Osteoblast (primary cell): ENCODE measurements around the gene GRID2IP. TPM values are rescaled to one million over a fixed set of nuclear protein-coding genes. Genes with fewer than 3 reads are reported as not detected.

Experiments used
- DNase-seq: peaks from one replicate; pipeline ENCODE4 v3.0.0; 2011; ENCODE audit warnings: low spot score, mixed read lengths; ENCODE audit not compliant: insufficient read length; ENCODE audit errors: missing footprints
- H2AFZ ChIP-seq: 2 replicates; pipeline ENCODE4 v1.6.0; 2011; ENCODE audit warnings: mild to moderate bottlenecking, low read length
- H3K27ac ChIP-seq: 2 replicates; pipeline ENCODE4 v1.5.1; 2011; ENCODE audit warnings: mild to moderate bottlenecking, low read depth, low read length, moderate library complexity
- H3K27me3 ChIP-seq: 2 replicates; pipeline ENCODE4 v1.6.0; 2012; ENCODE audit warnings: mild to moderate bottlenecking, control low read depth, inconsistent platforms, low read length, moderate library complexity; ENCODE audit not compliant: insufficient read depth
- H3K36me3 ChIP-seq: 2 replicates; pipeline ENCODE4 v1.5.1; 2011; ENCODE audit warnings: mild to moderate bottlenecking, low read length, control low read depth, moderate library complexity; ENCODE audit not compliant: insufficient read depth
- H3K4me1 ChIP-seq: 2 replicates; pipeline ENCODE4 v1.5.1; 2011; ENCODE audit warnings: mild to moderate bottlenecking, low read length, control low read depth, moderate library complexity; ENCODE audit not compliant: insufficient read depth
- H3K4me2 ChIP-seq: 2 replicates; pipeline ENCODE4 v1.6.0; 2011; ENCODE audit warnings: mild to moderate bottlenecking, low read length; ENCODE audit not compliant: insufficient read depth
- H3K4me3 ChIP-seq: fragments of 200-600 bp; sonication (generic); 3 replicates; pipeline ENCODE4 v1.5.1; 2012; ENCODE audit warnings: mild to moderate bottlenecking, low read length, inconsistent platforms; ENCODE audit not compliant: insufficient read depth
- H3K79me2 ChIP-seq: 2 replicates; pipeline ENCODE4 v1.6.0; 2012; ENCODE audit warnings: mild to moderate bottlenecking, low read length, control low read depth, inconsistent platforms; ENCODE audit not compliant: insufficient read depth
- H3K9me3 ChIP-seq: 2 replicates; pipeline ENCODE4 v1.5.1; 2011; ENCODE audit warnings: low read depth, low read length, control low read depth
- H4K20me1 ChIP-seq: 2 replicates; pipeline ENCODE4 v1.6.0; 2012; ENCODE audit warnings: mild to moderate bottlenecking, low read length, control low read depth; ENCODE audit not compliant: insufficient read depth
- CTCF ChIP-seq: IDR thresholded peaks from 2 replicates; pipeline ENCODE4 v1.5.1; 2011; ENCODE audit warnings: mild to moderate bottlenecking, low read depth, low read length, moderate library complexity; ENCODE audit errors: extremely low read depth
- total RNA-seq: library from RNA; depleted of rRNA; stranded (reverse); fragments of >200 nt; gene quantifications from 2 replicates; pipeline ENCODE4 v1.2.3, GENCODE V29; 2012

The GRID2IP gene
- total RNA-seq, 1 donor, result not detected

- H4K20me1 ChIP-seq, result no peaks in the 10 kb centered on the region
- no peaks in the 10 kb centered on the region for H3K79me2 ChIP-seq
- no peak overlapping the region for H2AFZ ChIP-seq
- peak; percentile 92 for DNase-seq
- no peaks in the 10 kb centered on the region for H3K9me3 ChIP-seq
- H3K4me1 ChIP-seq, result no peaks in the 10 kb centered on the region
- no peaks in the 10 kb centered on the region for H3K36me3 ChIP-seq
- H3K27me3 ChIP-seq, result peaks cover 39% of the 10 kb centered on the region
- no peak overlapping the region for H3K4me3 ChIP-seq
- no peak overlapping the region for H3K4me2 ChIP-seq
- TF ChIP-seq CTCF, result no peak
- no peak overlapping the region for H3K27ac ChIP-seq
These were observed 14.7 kb downstream of the GRID2IP start for GRCh38 chr7:6536262-6537260.

DNA sequence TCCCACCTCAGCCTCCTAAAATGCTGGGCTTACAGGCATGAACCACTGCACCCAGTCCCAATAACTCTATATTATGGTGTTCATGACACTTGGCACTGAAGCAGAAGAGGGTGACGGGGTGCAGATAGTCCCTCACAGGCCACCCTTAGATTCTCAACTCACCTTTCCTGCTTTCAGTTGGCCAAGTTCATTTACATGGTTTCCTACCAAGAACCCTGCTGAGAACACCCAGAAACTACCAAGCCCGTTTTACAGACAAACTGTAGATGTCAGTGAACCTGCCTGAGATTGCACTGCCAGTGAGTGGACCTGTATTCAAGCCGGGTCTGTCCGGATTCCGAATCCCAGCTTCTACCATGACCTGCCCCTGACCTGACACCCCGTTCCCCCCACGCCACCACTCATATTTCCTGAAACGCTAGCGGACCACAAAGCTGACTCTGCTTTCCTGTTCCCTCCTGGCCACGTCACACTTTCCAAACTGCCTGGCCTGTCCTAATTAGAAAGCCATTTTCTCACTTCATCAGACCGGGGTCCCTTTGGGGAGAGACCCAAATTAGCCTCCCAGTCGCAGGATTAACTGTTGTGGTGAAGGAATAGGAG is 17.3 kb downstream of the GRID2IP start:
- H3K4me1 ChIP-seq, result no peaks in the 10 kb centered on the region
- no peak overlapping the region for H2AFZ ChIP-seq
- TF ChIP-seq CTCF, result no peak
- H3K79me2 ChIP-seq, result no peaks in the 10 kb centered on the region
- H3K36me3 ChIP-seq, result no peaks in the 10 kb centered on the region
- no peak overlapping the region for H3K4me2 ChIP-seq
- H3K27ac ChIP-seq, result no peak overlapping the region
- peak; percentile 80 for DNase-seq
- no peaks in the 10 kb centered on the region for H4K20me1 ChIP-seq
- H3K27me3 ChIP-seq, result peaks cover 53% of the 10 kb centered on the region
- H3K9me3 ChIP-seq, result no peaks in the 10 kb centered on the region
- H3K4me3 ChIP-seq, result no peak overlapping the region

DNA sequence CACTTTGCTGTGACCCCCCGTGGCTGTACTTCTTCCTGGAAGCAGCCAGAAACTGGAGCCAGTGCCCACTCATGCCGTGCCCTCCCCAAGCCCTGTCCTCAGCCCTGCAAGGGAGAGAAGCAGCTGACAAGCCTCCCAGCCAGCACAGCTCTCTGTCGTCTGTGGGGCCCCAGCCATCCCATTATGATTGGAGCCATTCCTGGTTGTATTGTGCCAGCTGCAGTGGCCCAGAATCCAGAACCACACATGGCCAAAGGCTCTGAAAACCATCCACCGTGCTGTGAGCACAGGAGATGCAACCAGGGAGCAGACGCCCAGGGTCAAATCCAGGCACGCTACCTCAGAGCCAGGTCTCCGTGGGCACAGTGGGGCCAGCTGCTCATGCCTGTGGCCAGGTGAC is 18.7 kb downstream of the GRID2IP start:
- H3K36me3 ChIP-seq, result no peaks in the 10 kb centered on the region

More for the DNA sequence above, 18.7 kb downstream of the GRID2IP start:
- DNase-seq, result peak; percentile 58
- Histone ChIP-seq H3K4me1 (no peaks in the 10 kb centered on the region), H3K79me2 (no peaks in the 10 kb centered on the region), H3K27me3 (peaks cover 62% of the 10 kb centered on the region), H3K27ac (no peak overlapping the region), H2AFZ (no peak overlapping the region), H4K20me1 (no peaks in the 10 kb centered on the region), H3K4me3 (no peak overlapping the region), H3K4me2 (no peak overlapping the region), H3K9me3 (no peaks in the 10 kb centered on the region)
- TF ChIP-seq CTCF, result no peak
